Measurements from ENCODE around the gene LBH. TPM values are rescaled to one million over a fixed set of nuclear protein-coding genes. Genes with fewer than 3 reads are reported as not detected.

Gene LBH
- total RNA-seq, 1 experiment from 2014 or later = 5.8 TPM

- no peaks in the 10 kb centered on the region for H3K36me3 ChIP-seq (ENCODE audit: low read depth, low read length)
- H4K20me1 ChIP-seq (ENCODE audit: low read length) = no peaks in the 10 kb centered on the region
- no peak for ATAC-seq
- CTCF ChIA-PET = no interaction called here
- no peaks in the 10 kb centered on the region for H3K79me2 ChIP-seq (ENCODE audit: low read length)
- BruUV-seq (replicated peaks) = no TSS peak
- TF ChIP-seq EZH2phosphoT487 (IDR thresholded peaks at IDR 0.05; ENCODE audit: borderline replicate concordance, low read length) (no peak), EZH2 (IDR thresholded peaks at IDR 0.05; ENCODE audit: low read length, unreplicated experiment) (no peak), CTCF (conservative IDR thresholded peaks at IDR 0.05; ENCODE audit: low read depth, low read length) (no peak)
- no peak for DNase-seq
- H3K27ac ChIP-seq (ENCODE audit: low read length) = no peak overlapping the region
- no peak overlapping the region for H2AFZ ChIP-seq (ENCODE audit: low read length)
- intact Hi-C loops (cut with micrococcal nuclease) = no loop called here
- H3K27me3 ChIP-seq (ENCODE audit: low read length) = peaks cover 20% of the 10 kb centered on the region
- H3K4me1 ChIP-seq (ENCODE audit: insufficient read depth, low read length) = no peaks in the 10 kb centered on the region
- H3F3A ChIP-seq (ENCODE audit: low read length, unreplicated experiment) = no peaks in the 10 kb centered on the region
- no peak overlapping the region for H3K4me3 ChIP-seq (ENCODE audit: low read length)
- POLR2A ChIA-PET (ENCODE audit: unreplicated experiment) = no interaction called here
- H3K4me2 ChIP-seq (ENCODE audit: low read length) = no peak overlapping the region
- H3K9me3 ChIP-seq (ENCODE audit: low read length) = no peaks in the 10 kb centered on the region
- H3K9ac ChIP-seq (ENCODE audit: low read length) = no peak overlapping the region
- no peaks in the 10 kb centered on the region for H3K9me2 ChIP-seq (replicated peaks; ENCODE audit: low read length)
These were observed 39.5 kb upstream of the LBH start for GRCh38 chr2:30191819-30192271.

DNA sequence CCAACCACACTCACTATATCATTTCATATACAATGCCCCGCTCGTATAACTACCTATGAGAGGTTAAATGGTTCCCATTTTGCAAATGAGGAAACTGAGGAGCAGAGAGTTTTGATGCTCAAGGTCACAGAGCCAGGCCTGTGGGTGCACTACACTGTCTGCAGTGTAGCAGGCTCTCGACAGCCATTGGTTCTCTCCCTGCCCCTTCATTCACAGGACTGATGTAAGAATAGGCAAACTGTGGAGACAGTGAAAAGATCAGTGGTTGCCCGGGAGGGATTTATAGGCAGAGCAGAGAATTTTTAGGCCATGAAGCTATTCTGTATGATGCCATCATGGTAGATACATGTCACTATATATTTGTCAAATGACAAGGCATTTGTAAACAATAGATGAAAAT is 39.0 kb upstream of the LBH start:
- POLR2A ChIA-PET (ENCODE audit: unreplicated experiment) = no interaction called here
- H3K27me3 ChIP-seq (ENCODE audit: low read length) = peaks cover 16% of the 10 kb centered on the region; the same call in 1 of the 2 replicates
- no peaks in the 10 kb centered on the region for H4K20me1 ChIP-seq (ENCODE audit: low read length)
- H3K27ac ChIP-seq (ENCODE audit: low read length) = no peak overlapping the region
- no peaks in the 10 kb centered on the region for H3K36me3 ChIP-seq (ENCODE audit: low read depth, low read length)
- no peak for ATAC-seq
- H3K4me1 ChIP-seq (ENCODE audit: insufficient read depth, low read length) = no peaks in the 10 kb centered on the region
- no peaks in the 10 kb centered on the region for H3K9me2 ChIP-seq (replicated peaks; ENCODE audit: low read length)
- no peak overlapping the region for H3K9ac ChIP-seq (ENCODE audit: low read length)
- H3F3A ChIP-seq (ENCODE audit: low read length, unreplicated experiment) = no peaks in the 10 kb centered on the region
- CTCF ChIA-PET = interaction anchor here (0.6 kb wide), 1 partner anchor 10 kb away, joined by 4 read pairs; no protein-coding TSS in a partner anchor
- no peaks in the 10 kb centered on the region for H3K9me3 ChIP-seq (ENCODE audit: low read length)
- H3K4me2 ChIP-seq (ENCODE audit: low read length) = no peak overlapping the region
- intact Hi-C loops (cut with micrococcal nuclease) = no loop called here
- TF ChIP-seq CTCF (conservative IDR thresholded peaks at IDR 0.05; ENCODE audit: low read depth, low read length) = no peak
- no peak for TF ChIP-seq EZH2phosphoT487 (IDR thresholded peaks at IDR 0.05; ENCODE audit: borderline replicate concordance, low read length)
- TF ChIP-seq EZH2 (IDR thresholded peaks at IDR 0.05; ENCODE audit: low read length, unreplicated experiment) = no peak
- no peak overlapping the region for H2AFZ ChIP-seq (ENCODE audit: low read length)
- no peak for DNase-seq
- H3K79me2 ChIP-seq (ENCODE audit: low read length) = no peaks in the 10 kb centered on the region
- no peak overlapping the region for H3K4me3 ChIP-seq (ENCODE audit: low read length)
- no TSS peak for BruUV-seq (replicated peaks)

GRCh38 chr2:30193104-30193681 is 38.1 kb upstream of the LBH start:
- H3K9me2 ChIP-seq (replicated peaks; ENCODE audit: low read length) = no peaks in the 10 kb centered on the region
- no peak overlapping the region for H3K9ac ChIP-seq (ENCODE audit: low read length)
- CTCF ChIA-PET = interaction anchor here (0.6 kb wide), 1 partner anchor 9 kb away, joined by 4 read pairs; no protein-coding TSS in a partner anchor
- no peaks in the 10 kb centered on the region for H3K36me3 ChIP-seq (ENCODE audit: low read depth, low read length)
- H3K79me2 ChIP-seq (ENCODE audit: low read length) = no peaks in the 10 kb centered on the region
- DNase-seq (no peak), ATAC-seq (no peak)
- TF ChIP-seq EZH2phosphoT487 (IDR thresholded peaks at IDR 0.05; ENCODE audit: borderline replicate concordance, low read length) (no peak), CTCF (conservative IDR thresholded peaks at IDR 0.05; ENCODE audit: low read depth, low read length) (no peak), EZH2 (IDR thresholded peaks at IDR 0.05; ENCODE audit: low read length, unreplicated experiment) (no peak)
- H2AFZ ChIP-seq (ENCODE audit: low read length) = no peak overlapping the region
- H3K4me2 ChIP-seq (ENCODE audit: low read length) = no peak overlapping the region
- H3K27ac ChIP-seq (ENCODE audit: low read length) = no peak overlapping the region
- H3K9me3 ChIP-seq (ENCODE audit: low read length) = no peaks in the 10 kb centered on the region
- H3K4me1 ChIP-seq (ENCODE audit: insufficient read depth, low read length) = no peaks in the 10 kb centered on the region
- intact Hi-C loops (cut with micrococcal nuclease) = no loop called here
- BruUV-seq (replicated peaks) = no TSS peak
- H3F3A ChIP-seq (ENCODE audit: low read length, unreplicated experiment) = no peaks in the 10 kb centered on the region
- H4K20me1 ChIP-seq (ENCODE audit: low read length) = no peaks in the 10 kb centered on the region
- H3K27me3 ChIP-seq (ENCODE audit: low read length) = peaks cover 9% of the 10 kb centered on the region; the same call in 1 of the 2 replicates
- no peak overlapping the region for H3K4me3 ChIP-seq (ENCODE audit: low read length)
- POLR2A ChIA-PET (ENCODE audit: unreplicated experiment) = no interaction called here
